NCI-H460 (cell line): ENCODE measurements around the gene XAGE1B. TPM values are rescaled to one million over a fixed set of nuclear protein-coding genes. Genes with fewer than 3 reads are reported as not detected.

Source experiments
- small RNA-seq, 2 experiments: library from RNA; depleted of rRNA; stranded (forward); fragments of <200 nt; gene quantifications; one replicate each; pipeline ENCODE3, GENCODE V24; 2014
- total RNA-seq: library from RNA; depleted of rRNA; stranded (reverse); fragments of >200 nt; shearing (Covaris generic); gene quantifications from 2 replicates; pipeline ENCODE4 v1.2.3, GENCODE V29; 2014; rRNA removed

Gene XAGE1B
- total RNA-seq, 1 experiment from 2014 or later: 0.25 TPM

Small RNAs within 50 kb of the gene (small RNA-seq; reads per million reads assigned to genes)
- gene BX510359.8 (0 reads per million in 2 experiments), gene RBM22P7 (0 reads per million in 2 experiments)

Other genes with a start within 250 kb of the XAGE1B start
- gene XAGE2, start 148.0 kb downstream of the XAGE1B start, total RNA-seq: not detected in 2 replicates
- 0.25 TPM in 1 of 2 replicates, not detected in the other for gene XAGE1A, start 21.3 kb downstream of the XAGE1B start, total RNA-seq
- not detected in 2 replicates for gene SSX7, start 137.8 kb upstream of the XAGE1B start, total RNA-seq
- not detected in 2 replicates for gene SSX2, start 190.1 kb upstream of the XAGE1B start, total RNA-seq
- not detected in 2 replicates for gene SSX2B, start 234.2 kb upstream of the XAGE1B start, total RNA-seq